Measurements from ENCODE around the gene SMIM17. TPM values are rescaled to one million over a fixed set of nuclear protein-coding genes. Genes with fewer than 3 reads are reported as not detected.
"Not testable (repeated sequence)": the region's sequence is repeated elsewhere in the genome, so short reads cannot be mapped to it uniquely, and the experiment has no call there.

Gene SMIM17
- total RNA-seq, 2 experiments from 2014 or later, result not detected

DNA sequence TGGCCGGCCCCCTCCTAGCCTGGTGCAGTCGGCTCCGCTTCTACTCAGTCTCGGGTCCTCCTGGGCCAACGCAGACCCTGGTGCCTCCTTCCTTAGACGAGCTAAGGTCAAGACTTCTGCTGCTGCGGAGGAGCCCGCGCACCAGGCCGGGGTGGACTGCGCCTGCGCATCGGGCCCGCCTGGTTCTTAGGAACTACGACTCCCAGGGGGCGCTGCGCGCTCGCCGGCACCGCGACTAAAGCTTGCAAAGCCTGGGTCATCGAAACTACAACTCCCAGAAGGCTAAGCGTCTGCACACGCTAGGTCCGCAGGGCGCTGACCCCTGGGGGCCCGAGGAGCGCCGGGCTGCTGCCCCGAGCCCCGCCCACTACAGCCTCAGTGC is 28.6 kb downstream of the SMIM17 start, which contains the start of gene ZNF835:
Gene ZNF835, minus strand, starts transcription at position 145 of the 382 bp plus-strand sequence. CDS start 6,559 bp downstream, outside the sequence.
- peak within 1 kb of the TSS; percentile 87 for H3K4me3 Mint-ChIP-seq
- CTCF ChIA-PET, result no interaction called here
- peak; percentile 92 for ATAC-seq (ENCODE audit: poor library complexity)
- peaks cover 15% of the 10 kb centered on the region for H3K4me1 ChIP-seq (ENCODE audit: insufficient read depth, low read length)
- peaks cover 14% of the 10 kb centered on the region for H3K4me1 Mint-ChIP-seq (ENCODE audit: low read depth)
- H3K9me3 ChIP-seq (ENCODE audit: control insufficient read depth in 1 of 2, insufficient read depth in 1 of 2, low read length in 2 of 2), result peaks cover 8 to 65% of the 10 kb centered on the region in 2 experiments
- H3K27me3 Mint-ChIP-seq, result no peaks in the 10 kb centered on the region
- peak within 1 kb of the TSS; percentile 65 for H3K27ac Mint-ChIP-seq
- no peaks in the 10 kb centered on the region for H3K27me3 ChIP-seq (ENCODE audit: control insufficient read depth in 1 of 2, insufficient read depth in 2 of 2, low read length in 2 of 2)
- H3K4me3 ChIP-seq (ENCODE audit: low read length), result peak within 1 kb of the TSS; percentile 50
- peak within 1 kb of the TSS in 1 of 2 donors; percentile 25 for H3K27ac ChIP-seq (ENCODE audit: low read depth in 1 of 2, low read length in 2 of 2)
- H3K36me3 Mint-ChIP-seq (ENCODE audit: low read depth), result peaks cover 21% of the 10 kb centered on the region
- POLR2A ChIA-PET, result interaction anchor here (0.9 to 1.0 kb wide), 2 partner anchors 268 to 357 kb away, joined by 3 to 5 read pairs; partner anchors contain the start of genes ZNF583 and ZSCAN5A
- DNase-seq, result peak; percentile 60 to 87 (median 77)
- TF ChIP-seq, protein P1, sequence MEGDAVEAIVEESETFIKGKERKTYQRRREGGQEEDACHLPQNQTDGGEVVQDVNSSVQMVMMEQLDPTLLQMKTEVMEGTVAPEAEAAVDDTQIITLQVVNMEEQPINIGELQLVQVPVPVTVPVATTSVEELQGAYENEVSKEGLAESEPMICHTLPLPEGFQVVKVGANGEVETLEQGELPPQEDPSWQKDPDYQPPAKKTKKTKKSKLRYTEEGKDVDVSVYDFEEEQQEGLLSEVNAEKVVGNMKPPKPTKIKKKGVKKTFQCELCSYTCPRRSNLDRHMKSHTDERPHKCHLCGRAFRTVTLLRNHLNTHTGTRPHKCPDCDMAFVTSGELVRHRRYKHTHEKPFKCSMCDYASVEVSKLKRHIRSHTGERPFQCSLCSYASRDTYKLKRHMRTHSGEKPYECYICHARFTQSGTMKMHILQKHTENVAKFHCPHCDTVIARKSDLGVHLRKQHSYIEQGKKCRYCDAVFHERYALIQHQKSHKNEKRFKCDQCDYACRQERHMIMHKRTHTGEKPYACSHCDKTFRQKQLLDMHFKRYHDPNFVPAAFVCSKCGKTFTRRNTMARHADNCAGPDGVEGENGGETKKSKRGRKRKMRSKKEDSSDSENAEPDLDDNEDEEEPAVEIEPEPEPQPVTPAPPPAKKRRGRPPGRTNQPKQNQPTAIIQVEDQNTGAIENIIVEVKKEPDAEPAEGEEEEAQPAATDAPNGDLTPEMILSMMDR (IDR thresholded peaks at IDR 0.05), result no peak
- H3K9me3 Mint-ChIP-seq, result peaks cover 3% of the 10 kb centered on the region
- intact Hi-C loops (cut with DNase I, micrococcal nuclease), result loop anchor here (2.0 to 10.0 kb wide), 4 partner anchors 79 to 1703 kb away; partner anchors contain the start of genes ZNF582 (in 2 of the 2) and ZSCAN5A (in 1 of the 2)
- H3K36me3 ChIP-seq (ENCODE audit: insufficient read depth, low read length), result no peaks in the 10 kb centered on the region

DNA sequence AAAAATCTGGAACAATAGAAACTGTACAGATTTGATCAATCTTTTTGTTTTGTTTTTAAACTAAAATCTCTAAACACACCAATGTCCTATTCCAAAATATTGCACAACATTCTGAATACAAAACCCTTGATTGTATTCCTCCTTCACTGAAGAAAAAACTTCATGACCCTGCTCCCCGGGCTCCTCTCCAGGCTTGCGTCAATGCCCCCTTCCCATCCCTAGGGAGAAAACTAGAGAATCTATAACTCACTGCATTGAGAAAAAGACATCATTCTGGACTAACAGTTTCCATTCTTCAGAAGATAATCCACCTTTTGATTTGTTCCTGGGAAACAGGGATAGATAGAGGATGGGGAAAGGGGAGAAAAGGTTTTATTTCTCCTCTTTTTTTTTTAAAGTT is 29.7 kb downstream of the SMIM17 start:
- H3K4me3 ChIP-seq (ENCODE audit: low read length); H3K36me3 ChIP-seq (ENCODE audit: insufficient read depth, low read length); ATAC-seq (ENCODE audit: poor library complexity); H3K27ac ChIP-seq (ENCODE audit: low read depth in 1 of 2, low read length in 2 of 2); CTCF ChIA-PET; H3K27me3 Mint-ChIP-seq; H3K27ac Mint-ChIP-seq; H3K9me3 Mint-ChIP-seq; H3K27me3 ChIP-seq (ENCODE audit: control insufficient read depth in 1 of 2, insufficient read depth in 2 of 2, low read length in 2 of 2); POLR2A ChIA-PET; DNase-seq: not testable (repeated sequence)
- H3K4me3 Mint-ChIP-seq, result peak overlapping the region; percentile 4
- peaks cover 14% of the 10 kb centered on the region for H3K4me1 Mint-ChIP-seq (ENCODE audit: low read depth)
- peaks cover 8 to 58% of the 10 kb centered on the region in 2 experiments for H3K9me3 ChIP-seq (ENCODE audit: control insufficient read depth in 1 of 2, insufficient read depth in 1 of 2, low read length in 2 of 2)
- peaks cover 13% of the 10 kb centered on the region for H3K36me3 Mint-ChIP-seq (ENCODE audit: low read depth)
- peaks cover 15% of the 10 kb centered on the region for H3K4me1 ChIP-seq (ENCODE audit: insufficient read depth, low read length)
- intact Hi-C loops (cut with DNase I, micrococcal nuclease), result loop anchor here (5.0 to 10.0 kb wide), 3 partner anchors 280 to 1702 kb away; partner anchors contain the start of genes ZNF582 (in 2 of the 2) and ZSCAN5A (in 1 of the 2)

GRCh38 chr19:56678205-56678604 is 35.2 kb downstream of the SMIM17 start:
- Mint-ChIP-seq H3K27me3 (no peaks in the 10 kb centered on the region), H3K4me3 (no peak overlapping the region), H3K4me1 (ENCODE audit: low read depth) (no peaks in the 10 kb centered on the region), H3K27ac (no peak overlapping the region), H3K36me3 (ENCODE audit: low read depth) (peaks cover 6% of the 10 kb centered on the region), H3K9me3 (no peaks in the 10 kb centered on the region)
- H3K27ac ChIP-seq (ENCODE audit: low read depth in 1 of 2, low read length in 2 of 2), result no peak overlapping the region
- peaks cover 8 to 57% of the 10 kb centered on the region in 2 experiments for H3K9me3 ChIP-seq (ENCODE audit: control insufficient read depth in 1 of 2, insufficient read depth in 1 of 2, low read length in 2 of 2)
- no peaks in the 10 kb centered on the region for H3K4me1 ChIP-seq (ENCODE audit: insufficient read depth, low read length)
- ChIA-PET CTCF (no interaction called here), POLR2A (no interaction called here)
- DNase-seq (no peak), ATAC-seq (ENCODE audit: poor library complexity) (no peak)
- H3K4me3 ChIP-seq (ENCODE audit: low read length), result no peak overlapping the region
- no peaks in the 10 kb centered on the region for H3K36me3 ChIP-seq (ENCODE audit: insufficient read depth, low read length)
- H3K27me3 ChIP-seq (ENCODE audit: control insufficient read depth in 1 of 2, insufficient read depth in 2 of 2, low read length in 2 of 2), result no peaks in the 10 kb centered on the region
- TF ChIP-seq, protein P1 (IDR thresholded peaks at IDR 0.05), result no peak
- intact Hi-C loops (cut with DNase I, micrococcal nuclease), result loop anchor here in 1 of 2 experiments (10.0 kb wide), 1 partner anchor 1697 kb away; no protein-coding TSS in a partner anchor

DNA sequence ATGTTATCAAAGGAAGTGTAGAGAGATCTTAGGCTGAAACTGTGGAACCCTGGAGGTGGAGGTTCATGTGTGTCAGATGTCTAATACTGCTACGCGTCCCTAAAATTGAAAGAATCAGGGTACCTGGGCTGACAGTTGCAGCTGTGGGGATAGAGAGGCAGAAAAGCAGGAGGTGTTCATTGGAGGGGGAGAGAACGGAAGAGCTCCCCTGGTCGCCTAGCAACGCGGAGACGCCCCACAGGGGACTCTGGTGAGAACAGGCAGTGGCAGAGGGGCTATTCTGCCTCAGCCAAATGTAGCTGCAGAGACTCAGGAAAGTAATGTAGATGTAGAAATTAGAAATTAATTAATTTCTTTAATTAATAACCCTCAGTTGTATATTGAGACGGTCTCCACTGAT is 38.7 kb downstream of the SMIM17 start:
- H3K4me1 Mint-ChIP-seq (ENCODE audit: low read depth), result no peaks in the 10 kb centered on the region
- ChIA-PET POLR2A (no interaction called here), CTCF (no interaction called here)
- no peak for ATAC-seq (ENCODE audit: poor library complexity)
- peaks cover 3% of the 10 kb centered on the region for H3K9me3 Mint-ChIP-seq
- intact Hi-C loops (cut with DNase I, micrococcal nuclease), result no loop called here
- H3K9me3 ChIP-seq (ENCODE audit: control insufficient read depth in 1 of 2, insufficient read depth in 1 of 2, low read length in 2 of 2), result peaks cover 4 to 65% of the 10 kb centered on the region in 2 experiments
- DNase-seq, result no peak
- H3K27ac Mint-ChIP-seq, result no peak overlapping the region
- H3K27ac ChIP-seq (ENCODE audit: low read depth in 1 of 2, low read length in 2 of 2), result no peak overlapping the region
- no peaks in the 10 kb centered on the region for H3K27me3 ChIP-seq (ENCODE audit: control insufficient read depth in 1 of 2, insufficient read depth in 2 of 2, low read length in 2 of 2)
- H3K4me3 ChIP-seq (ENCODE audit: low read length), result no peak overlapping the region
- no peaks in the 10 kb centered on the region for H3K27me3 Mint-ChIP-seq
- H3K36me3 ChIP-seq (ENCODE audit: insufficient read depth, low read length), result no peaks in the 10 kb centered on the region
- TF ChIP-seq, protein P1 (IDR thresholded peaks at IDR 0.05), result no peak
- H3K4me3 Mint-ChIP-seq, result no peak overlapping the region
- H3K4me1 ChIP-seq (ENCODE audit: insufficient read depth, low read length), result no peaks in the 10 kb centered on the region
- peaks cover 35% of the 10 kb centered on the region for H3K36me3 Mint-ChIP-seq (ENCODE audit: low read depth)
